IMR-90 (cell line): Measurements from ENCODE around the gene ASCL5.

Experiments
- CHD1 ChIP-seq: IDR thresholded peaks from 2 replicates; pipeline ENCODE4 v1.6.1; 2012; ENCODE audit warnings: low read depth, low read length, improper control_type of control experiment
- POLR2A ChIP-seq: IDR thresholded peaks from 2 replicates; pipeline ENCODE4 v1.6.1; 2012; ENCODE audit warnings: mild to moderate bottlenecking, low read depth, low read length
- RAD21 ChIP-seq: IDR thresholded peaks from 2 replicates; pipeline ENCODE4 v1.6.1; 2012; ENCODE audit warnings: low read length, improper control_type of control experiment
- RFX5 ChIP-seq: IDR thresholded peaks from 2 replicates; pipeline ENCODE4 v1.8.0; 2012; ENCODE audit warnings: low read depth, mild to moderate bottlenecking, low read length, moderate library complexity
- TF ChIP-seq, protein P1 (sequence below): conservative IDR thresholded peaks from 2 replicates; pipeline ENCODE4 v1.5.1; 2012; ENCODE audit warnings: mild to moderate bottlenecking, low read depth, low read length, improper control_type of control experiment
- TF ChIP-seq, protein P2 (sequence below): fragments of 150-350 bp; IDR thresholded peaks from 2 replicates; pipeline ENCODE4 v1.6.1; 2017; ENCODE audit warnings: mild to moderate bottlenecking, antibody characterized with exemption, low read length, low read depth
- TF ChIP-seq, protein P3 (sequence below): fragments of 150-350 bp; IDR thresholded peaks from 2 replicates; pipeline ENCODE4 v1.6.1; 2016; ENCODE audit warnings: low read depth, mild to moderate bottlenecking, low read length, moderate library complexity, borderline replicate concordance

DNA sequence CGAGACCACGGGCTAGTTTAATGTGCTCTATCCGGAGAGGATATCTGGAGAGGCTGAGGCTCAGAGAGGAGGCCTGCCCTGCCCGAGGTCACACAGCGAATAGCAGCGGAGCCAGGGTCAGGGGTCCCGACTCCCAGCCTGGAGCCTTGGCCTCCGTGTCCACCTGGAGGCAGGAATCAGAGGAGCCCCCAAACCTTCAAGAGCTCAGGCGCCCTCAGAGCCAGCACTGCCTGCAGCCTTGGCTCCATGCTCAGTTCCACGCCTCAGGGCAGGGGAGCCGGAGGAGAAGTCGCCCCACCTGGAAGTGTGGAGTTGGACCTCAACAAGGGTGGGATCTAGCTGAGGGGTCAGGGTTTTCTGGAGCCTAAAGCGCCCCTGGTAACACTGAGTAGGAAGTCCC is 2.0 kb upstream of the ASCL5 start:
- TF ChIP-seq, protein P1, sequence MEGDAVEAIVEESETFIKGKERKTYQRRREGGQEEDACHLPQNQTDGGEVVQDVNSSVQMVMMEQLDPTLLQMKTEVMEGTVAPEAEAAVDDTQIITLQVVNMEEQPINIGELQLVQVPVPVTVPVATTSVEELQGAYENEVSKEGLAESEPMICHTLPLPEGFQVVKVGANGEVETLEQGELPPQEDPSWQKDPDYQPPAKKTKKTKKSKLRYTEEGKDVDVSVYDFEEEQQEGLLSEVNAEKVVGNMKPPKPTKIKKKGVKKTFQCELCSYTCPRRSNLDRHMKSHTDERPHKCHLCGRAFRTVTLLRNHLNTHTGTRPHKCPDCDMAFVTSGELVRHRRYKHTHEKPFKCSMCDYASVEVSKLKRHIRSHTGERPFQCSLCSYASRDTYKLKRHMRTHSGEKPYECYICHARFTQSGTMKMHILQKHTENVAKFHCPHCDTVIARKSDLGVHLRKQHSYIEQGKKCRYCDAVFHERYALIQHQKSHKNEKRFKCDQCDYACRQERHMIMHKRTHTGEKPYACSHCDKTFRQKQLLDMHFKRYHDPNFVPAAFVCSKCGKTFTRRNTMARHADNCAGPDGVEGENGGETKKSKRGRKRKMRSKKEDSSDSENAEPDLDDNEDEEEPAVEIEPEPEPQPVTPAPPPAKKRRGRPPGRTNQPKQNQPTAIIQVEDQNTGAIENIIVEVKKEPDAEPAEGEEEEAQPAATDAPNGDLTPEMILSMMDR: no peak
- TF ChIP-seq POLR2A (no peak), RFX5 (no peak), CHD1 (no peak), RAD21 (no peak)
- TF ChIP-seq, protein P2, sequence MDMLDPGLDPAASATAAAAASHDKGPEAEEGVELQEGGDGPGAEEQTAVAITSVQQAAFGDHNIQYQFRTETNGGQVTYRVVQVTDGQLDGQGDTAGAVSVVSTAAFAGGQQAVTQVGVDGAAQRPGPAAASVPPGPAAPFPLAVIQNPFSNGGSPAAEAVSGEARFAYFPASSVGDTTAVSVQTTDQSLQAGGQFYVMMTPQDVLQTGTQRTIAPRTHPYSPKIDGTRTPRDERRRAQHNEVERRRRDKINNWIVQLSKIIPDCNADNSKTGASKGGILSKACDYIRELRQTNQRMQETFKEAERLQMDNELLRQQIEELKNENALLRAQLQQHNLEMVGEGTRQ: no peak
- TF ChIP-seq, protein P3, sequence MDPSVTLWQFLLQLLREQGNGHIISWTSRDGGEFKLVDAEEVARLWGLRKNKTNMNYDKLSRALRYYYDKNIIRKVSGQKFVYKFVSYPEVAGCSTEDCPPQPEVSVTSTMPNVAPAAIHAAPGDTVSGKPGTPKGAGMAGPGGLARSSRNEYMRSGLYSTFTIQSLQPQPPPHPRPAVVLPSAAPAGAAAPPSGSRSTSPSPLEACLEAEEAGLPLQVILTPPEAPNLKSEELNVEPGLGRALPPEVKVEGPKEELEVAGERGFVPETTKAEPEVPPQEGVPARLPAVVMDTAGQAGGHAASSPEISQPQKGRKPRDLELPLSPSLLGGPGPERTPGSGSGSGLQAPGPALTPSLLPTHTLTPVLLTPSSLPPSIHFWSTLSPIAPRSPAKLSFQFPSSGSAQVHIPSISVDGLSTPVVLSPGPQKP: no peak
